Type B pancreatic cell (in vitro differentiated cells): ENCODE results near the gene TNP1. TPM values are rescaled to one million over a fixed set of nuclear protein-coding genes. Genes with fewer than 3 reads are reported as not detected.

Experiments used
- DNase-seq: peaks from one replicate; pipeline ENCODE4 v3.0.0; 2021; ENCODE audit warnings: mixed read lengths; ENCODE audit not compliant: unreplicated experiment; ENCODE audit errors: extremely low spot score
- H3K27ac Mint-ChIP-seq: 2 replicates; pipeline ENCODE4 v1.8.0; 2021; ENCODE audit warnings: mild to moderate bottlenecking, mixed read lengths
- H3K27me3 Mint-ChIP-seq: 2 replicates; pipeline ENCODE4 v1.8.0; 2021; ENCODE audit warnings: mixed read lengths
- H3K36me3 Mint-ChIP-seq: 2 replicates; pipeline ENCODE4 v1.8.0; 2021; ENCODE audit warnings: mixed read lengths
- H3K4me1 Mint-ChIP-seq: one replicate; pipeline ENCODE4 v1.8.0; 2021; ENCODE audit warnings: mixed read lengths; ENCODE audit not compliant: unreplicated experiment
- H3K4me3 Mint-ChIP-seq: 2 replicates; pipeline ENCODE4 v1.8.0; 2021; ENCODE audit warnings: mild to moderate bottlenecking, mixed read lengths
- H3K9me3 Mint-ChIP-seq: 2 replicates; pipeline ENCODE4 v1.8.0; 2021; ENCODE audit warnings: mixed read lengths
- total RNA-seq: library from RNA; stranded (reverse); gene quantifications from 2 replicates; pipeline ENCODE4 v1.2.1, GENCODE V29; 2021; ENCODE audit warnings: low replicate concordance
- TF ChIP-seq, protein P1 (sequence below): fragments of 200-600 bp; sonication (generic); conservative IDR thresholded peaks from 2 replicates; pipeline ENCODE4 v1.5.0; 2021; ENCODE audit warnings: antibody characterized with exemption, mild to moderate bottlenecking

Gene TNP1
- total RNA-seq, 1 donor from 2014 or later: not detected

DNA sequence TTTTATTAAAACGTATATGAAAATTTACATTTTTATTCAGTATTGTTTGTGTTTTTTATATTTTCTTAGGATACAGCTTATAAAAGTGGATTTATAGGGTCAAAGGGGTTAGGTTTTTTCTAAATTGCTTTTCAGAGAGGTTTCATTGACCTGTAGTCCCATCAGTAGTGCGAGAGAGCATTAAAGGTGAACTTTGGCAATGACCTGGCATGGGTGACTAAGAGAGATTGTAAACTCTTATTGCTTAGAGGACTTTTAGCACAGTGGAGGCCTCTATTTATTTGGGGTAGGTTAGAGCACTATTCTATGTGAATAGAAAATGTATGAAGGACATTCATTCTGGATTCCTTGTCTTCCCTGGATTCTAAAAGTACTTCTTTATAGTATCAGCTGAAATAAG is 16.0 kb upstream of the TNP1 start:
- Mint-ChIP-seq H3K27ac (no peak overlapping the region), H3K4me1 (peaks cover 5% of the 10 kb centered on the region), H3K9me3 (peaks cover 17% of the 10 kb centered on the region), H3K36me3 (no peaks in the 10 kb centered on the region), H3K27me3 (peaks cover 3% of the 10 kb centered on the region), H3K4me3 (no peak overlapping the region)
- TF ChIP-seq, protein P1, sequence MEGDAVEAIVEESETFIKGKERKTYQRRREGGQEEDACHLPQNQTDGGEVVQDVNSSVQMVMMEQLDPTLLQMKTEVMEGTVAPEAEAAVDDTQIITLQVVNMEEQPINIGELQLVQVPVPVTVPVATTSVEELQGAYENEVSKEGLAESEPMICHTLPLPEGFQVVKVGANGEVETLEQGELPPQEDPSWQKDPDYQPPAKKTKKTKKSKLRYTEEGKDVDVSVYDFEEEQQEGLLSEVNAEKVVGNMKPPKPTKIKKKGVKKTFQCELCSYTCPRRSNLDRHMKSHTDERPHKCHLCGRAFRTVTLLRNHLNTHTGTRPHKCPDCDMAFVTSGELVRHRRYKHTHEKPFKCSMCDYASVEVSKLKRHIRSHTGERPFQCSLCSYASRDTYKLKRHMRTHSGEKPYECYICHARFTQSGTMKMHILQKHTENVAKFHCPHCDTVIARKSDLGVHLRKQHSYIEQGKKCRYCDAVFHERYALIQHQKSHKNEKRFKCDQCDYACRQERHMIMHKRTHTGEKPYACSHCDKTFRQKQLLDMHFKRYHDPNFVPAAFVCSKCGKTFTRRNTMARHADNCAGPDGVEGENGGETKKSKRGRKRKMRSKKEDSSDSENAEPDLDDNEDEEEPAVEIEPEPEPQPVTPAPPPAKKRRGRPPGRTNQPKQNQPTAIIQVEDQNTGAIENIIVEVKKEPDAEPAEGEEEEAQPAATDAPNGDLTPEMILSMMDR: no peak
- no peak for DNase-seq

- Mint-ChIP-seq H3K4me3 (no peak overlapping the region), H3K27me3 (no peaks in the 10 kb centered on the region), H3K4me1 (no peaks in the 10 kb centered on the region), H3K9me3 (peaks cover 20% of the 10 kb centered on the region), H3K36me3 (no peaks in the 10 kb centered on the region), H3K27ac (no peak overlapping the region)
- TF ChIP-seq, protein P1: no peak
- DNase-seq: no peak
Measured at GRCh38 chr2:216873573-216873972, 13.7 kb upstream of the TNP1 start.

DNA sequence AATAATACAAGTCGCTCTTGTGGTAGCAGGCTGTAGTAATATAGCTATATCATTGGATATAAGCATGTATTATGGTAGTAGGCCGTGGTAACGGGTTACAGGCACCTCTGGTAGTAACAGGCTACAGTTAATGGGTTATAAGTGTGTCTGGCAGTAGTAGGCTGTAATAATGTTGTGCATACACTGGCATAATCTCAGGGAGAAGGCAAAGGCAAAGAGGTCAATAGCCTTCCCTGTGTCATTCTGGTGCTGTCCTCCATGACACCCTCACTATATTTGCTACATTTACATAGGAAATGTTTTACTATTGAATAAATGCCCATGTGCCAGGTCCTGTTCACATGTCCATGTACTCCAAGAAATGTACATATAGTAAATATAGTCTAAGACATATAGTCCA is 12.8 kb upstream of the TNP1 start:
- H3K36me3 Mint-ChIP-seq: no peaks in the 10 kb centered on the region
- TF ChIP-seq, protein P1: no peak
- peaks cover 13% of the 10 kb centered on the region for H3K9me3 Mint-ChIP-seq
- no peaks in the 10 kb centered on the region for H3K27me3 Mint-ChIP-seq
- DNase-seq: no peak
- no peaks in the 10 kb centered on the region for H3K4me1 Mint-ChIP-seq
- no peak overlapping the region for H3K27ac Mint-ChIP-seq
- H3K4me3 Mint-ChIP-seq: no peak overlapping the region

DNA sequence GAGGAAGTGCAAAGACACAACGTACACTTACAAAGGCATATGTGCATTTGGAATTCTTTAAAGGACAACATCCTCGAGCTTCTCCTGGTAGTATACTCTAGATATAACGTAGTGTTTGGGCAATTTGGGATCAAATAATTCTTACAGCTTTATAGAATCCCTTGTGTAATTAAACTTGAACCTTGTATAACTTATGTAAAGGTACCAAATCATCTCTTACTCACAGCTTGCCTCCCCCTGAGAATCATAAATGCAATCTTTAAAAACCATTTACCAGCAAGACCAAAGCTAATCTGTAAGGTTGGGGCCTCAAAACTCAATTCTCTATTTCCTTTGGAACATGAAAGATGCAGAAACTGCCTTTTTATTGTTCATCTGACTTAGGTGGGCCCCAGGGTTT is 12.2 kb upstream of the TNP1 start:
- H3K4me3 Mint-ChIP-seq: no peak overlapping the region
- TF ChIP-seq, protein P1: no peak
- H3K36me3 Mint-ChIP-seq: no peaks in the 10 kb centered on the region
- no peaks in the 10 kb centered on the region for H3K4me1 Mint-ChIP-seq
- peaks cover 10% of the 10 kb centered on the region for H3K9me3 Mint-ChIP-seq
- DNase-seq: no peak
- H3K27me3 Mint-ChIP-seq: no peaks in the 10 kb centered on the region
- H3K27ac Mint-ChIP-seq: no peak overlapping the region

- Mint-ChIP-seq H3K4me1 (no peaks in the 10 kb centered on the region), H3K27ac (peak overlapping the region; percentile 24), H3K9me3 (peaks cover 10% of the 10 kb centered on the region), H3K36me3 (no peaks in the 10 kb centered on the region), H3K27me3 (no peaks in the 10 kb centered on the region), H3K4me3 (no peak overlapping the region)
- TF ChIP-seq, protein P1: no peak
- DNase-seq: no peak
Measured at GRCh38 chr2:216871333-216871934, 11.6 kb upstream of the TNP1 start.
